ENCODE results near the gene ST6GALNAC2. TPM values are rescaled to one million over a fixed set of nuclear protein-coding genes. Genes with fewer than 3 reads are reported as not detected.
A peak's percentile ranks its signal among the peaks of the same experiment; 100 is the strongest.

The ST6GALNAC2 gene
- total RNA-seq, 1 donor from 2014 or later: 24.8 TPM

DNA sequence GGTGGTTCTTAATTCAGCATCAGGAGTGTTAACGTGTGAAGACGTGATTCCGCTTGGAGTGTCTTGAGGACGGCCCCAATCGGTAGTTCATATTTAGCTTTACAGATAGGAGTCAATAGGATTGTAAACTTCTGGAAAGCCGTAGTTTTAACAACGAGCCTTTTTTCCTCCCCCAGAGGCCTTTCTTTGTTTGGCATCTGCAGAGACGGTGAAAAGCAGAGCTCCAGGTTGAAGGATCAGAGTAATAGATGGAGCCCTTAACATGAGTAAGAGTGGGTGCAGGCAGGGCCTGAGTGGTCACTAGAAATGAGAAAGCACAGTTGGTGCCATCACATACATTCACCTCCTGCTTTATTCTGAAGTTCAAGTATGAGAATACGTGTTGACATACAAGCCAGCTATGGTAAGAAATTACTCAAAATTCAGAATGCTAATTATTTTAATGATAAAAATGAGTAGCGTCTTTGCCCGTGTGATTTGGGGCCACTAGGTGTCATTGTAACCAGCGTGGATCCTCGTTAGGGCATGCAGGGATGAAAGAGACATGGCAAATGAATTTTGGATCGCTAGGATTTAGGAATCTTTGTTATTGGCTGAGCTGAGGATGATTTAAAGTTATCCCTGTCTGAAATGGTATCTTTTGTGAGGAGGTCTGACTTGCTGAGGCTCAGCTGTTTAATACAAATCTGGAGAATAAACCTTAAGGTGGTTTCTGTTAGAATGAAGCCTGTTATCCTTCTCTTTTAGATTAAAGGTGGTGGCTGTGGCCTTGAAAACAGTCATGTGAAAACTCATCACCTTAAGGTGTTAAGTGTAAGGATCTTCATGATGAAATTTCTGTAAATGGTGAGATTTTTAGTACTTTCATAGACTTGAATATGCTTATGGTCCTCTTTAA lies 27.2 kb downstream of the ST6GALNAC2 start:
- Histone ChIP-seq H3K27ac (peak overlapping the region; percentile 89), H3K4me3 (peak overlapping the region; percentile 68 to 73), H3K4me1 (peaks cover 63% of the 10 kb centered on the region), H3K27me3 (no peaks in the 10 kb centered on the region), H3K9me3 (no peaks in the 10 kb centered on the region), H3K36me3 (peaks cover 0 to 9% of the 10 kb centered on the region in 2 donors)
- TF ChIP-seq POLR2A (IDR thresholded peaks at IDR 0.05) (no peak), POLR2AphosphoS5 (IDR thresholded peaks at IDR 0.05; ENCODE audit: insufficient read depth in 1 of 2, low read depth in 1 of 2) (peak in 1 of 2 donors; percentile 57)
- TF ChIP-seq, protein P1, sequence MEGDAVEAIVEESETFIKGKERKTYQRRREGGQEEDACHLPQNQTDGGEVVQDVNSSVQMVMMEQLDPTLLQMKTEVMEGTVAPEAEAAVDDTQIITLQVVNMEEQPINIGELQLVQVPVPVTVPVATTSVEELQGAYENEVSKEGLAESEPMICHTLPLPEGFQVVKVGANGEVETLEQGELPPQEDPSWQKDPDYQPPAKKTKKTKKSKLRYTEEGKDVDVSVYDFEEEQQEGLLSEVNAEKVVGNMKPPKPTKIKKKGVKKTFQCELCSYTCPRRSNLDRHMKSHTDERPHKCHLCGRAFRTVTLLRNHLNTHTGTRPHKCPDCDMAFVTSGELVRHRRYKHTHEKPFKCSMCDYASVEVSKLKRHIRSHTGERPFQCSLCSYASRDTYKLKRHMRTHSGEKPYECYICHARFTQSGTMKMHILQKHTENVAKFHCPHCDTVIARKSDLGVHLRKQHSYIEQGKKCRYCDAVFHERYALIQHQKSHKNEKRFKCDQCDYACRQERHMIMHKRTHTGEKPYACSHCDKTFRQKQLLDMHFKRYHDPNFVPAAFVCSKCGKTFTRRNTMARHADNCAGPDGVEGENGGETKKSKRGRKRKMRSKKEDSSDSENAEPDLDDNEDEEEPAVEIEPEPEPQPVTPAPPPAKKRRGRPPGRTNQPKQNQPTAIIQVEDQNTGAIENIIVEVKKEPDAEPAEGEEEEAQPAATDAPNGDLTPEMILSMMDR (IDR thresholded peaks at IDR 0.05): peak; percentile 11 to 44 (median 19)
- no peak for DNase-seq (ENCODE audit: extremely low spot score in 2 of 2)
- intact Hi-C loops (cut with DNase I): no loop called here

DNA sequence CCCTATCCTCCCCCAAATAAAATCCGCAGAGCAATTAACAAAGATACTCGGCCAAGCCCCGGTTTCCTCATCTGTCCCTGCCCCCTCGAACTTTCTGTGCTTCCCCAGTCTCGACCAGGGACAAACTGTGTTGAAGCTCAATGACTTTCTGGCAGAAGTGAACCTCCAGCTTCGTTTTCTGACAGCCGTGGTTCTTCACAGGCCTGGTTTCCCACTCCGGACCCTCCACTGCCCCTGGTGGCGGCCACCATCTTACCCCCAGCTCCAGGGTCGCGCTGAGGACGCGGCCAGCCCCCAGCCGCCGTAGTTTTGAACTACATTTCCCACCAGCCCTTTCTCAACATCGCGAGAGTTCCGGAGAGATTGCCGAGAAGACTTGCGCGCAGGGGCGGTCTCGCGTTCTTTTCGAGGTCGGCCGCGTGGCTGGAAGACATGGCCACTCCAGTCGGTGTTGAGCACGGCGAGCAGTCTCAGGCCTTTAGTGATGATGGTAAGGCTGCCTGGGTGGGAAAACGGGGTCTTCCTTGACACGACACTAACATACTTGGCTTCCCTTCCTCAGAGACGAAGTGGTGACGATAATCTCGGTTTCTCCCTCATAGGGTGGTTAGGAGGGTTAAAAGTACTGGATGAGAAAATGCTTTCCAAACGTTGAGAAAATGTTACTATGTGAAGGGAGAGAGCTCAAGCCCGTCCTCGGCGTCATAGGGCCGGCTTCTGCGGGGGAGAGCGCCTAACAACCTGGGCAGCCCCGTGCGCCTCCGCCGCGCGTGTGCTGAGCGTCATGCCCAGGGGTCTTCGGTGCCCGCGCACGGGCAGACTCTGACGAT lies 28.1 kb downstream of the ST6GALNAC2 start:
- peaks cover 58% of the 10 kb centered on the region for H3K4me1 ChIP-seq
- peak overlapping the region; percentile 68 to 73 for H3K4me3 ChIP-seq
- intact Hi-C loops (cut with DNase I): no loop called here
- peak in 1 of 2 donors; percentile 95 for DNase-seq (ENCODE audit: extremely low spot score in 2 of 2)
- no peaks in the 10 kb centered on the region for H3K9me3 ChIP-seq
- no peaks in the 10 kb centered on the region for H3K27me3 ChIP-seq
- peak overlapping the region; percentile 89 for H3K27ac ChIP-seq
- TF ChIP-seq, protein P1 (IDR thresholded peaks at IDR 0.05): peak in 2 of 3 experiments; percentile 7 to 50
- TF ChIP-seq POLR2A (IDR thresholded peaks at IDR 0.05) (peak in 1 of 2 donors; percentile 75), POLR2AphosphoS5 (IDR thresholded peaks at IDR 0.05; ENCODE audit: insufficient read depth in 1 of 2, low read depth in 1 of 2) (peak; percentile 84 to 94)
- peaks cover 0 to 9% of the 10 kb centered on the region in 2 donors for H3K36me3 ChIP-seq

DNA sequence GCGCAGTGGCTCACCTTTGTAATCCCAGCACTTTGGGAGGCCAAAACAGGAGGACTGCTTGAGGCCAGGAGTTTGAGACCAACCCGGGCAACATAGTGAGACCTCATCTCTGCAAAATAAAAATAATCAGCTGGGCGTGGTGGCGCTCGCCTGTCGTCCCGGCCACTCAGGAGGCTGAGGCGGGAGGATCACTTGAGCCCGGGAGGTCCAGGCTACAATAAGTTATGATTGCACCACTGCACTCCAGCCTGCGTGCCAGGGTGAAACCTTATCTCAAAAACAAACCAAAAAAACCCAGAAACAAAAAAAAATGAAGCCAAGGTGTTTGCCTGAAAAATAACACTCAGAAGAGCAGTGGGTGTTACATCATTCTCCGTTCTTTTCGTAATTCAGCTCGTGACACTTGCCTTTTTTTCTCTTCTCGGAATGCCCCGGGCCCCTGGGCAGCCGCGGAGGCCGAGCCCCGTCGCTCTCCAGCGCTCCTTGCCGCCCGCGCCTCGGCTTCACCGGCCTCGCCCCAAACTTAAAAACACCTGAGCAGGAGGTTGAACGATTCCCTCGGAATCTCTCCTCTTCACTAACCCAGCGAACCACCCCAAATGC lies 28.8 kb downstream of the ST6GALNAC2 start:
- Histone ChIP-seq H3K4me1 (peaks cover 51% of the 10 kb centered on the region), H3K27ac (peak overlapping the region; percentile 89), H3K9me3 (no peaks in the 10 kb centered on the region), H3K36me3 (peaks cover 0 to 8% of the 10 kb centered on the region in 2 donors), H3K4me3 (peak overlapping the region; percentile 68 to 73), H3K27me3 (no peaks in the 10 kb centered on the region)
- no peak for DNase-seq (ENCODE audit: extremely low spot score in 2 of 2)
- TF ChIP-seq, protein P1 (IDR thresholded peaks at IDR 0.05): no peak
- no peak for TF ChIP-seq POLR2AphosphoS5 (IDR thresholded peaks at IDR 0.05; ENCODE audit: insufficient read depth in 1 of 2, low read depth in 1 of 2)
- intact Hi-C loops (cut with DNase I): no loop called here

DNA sequence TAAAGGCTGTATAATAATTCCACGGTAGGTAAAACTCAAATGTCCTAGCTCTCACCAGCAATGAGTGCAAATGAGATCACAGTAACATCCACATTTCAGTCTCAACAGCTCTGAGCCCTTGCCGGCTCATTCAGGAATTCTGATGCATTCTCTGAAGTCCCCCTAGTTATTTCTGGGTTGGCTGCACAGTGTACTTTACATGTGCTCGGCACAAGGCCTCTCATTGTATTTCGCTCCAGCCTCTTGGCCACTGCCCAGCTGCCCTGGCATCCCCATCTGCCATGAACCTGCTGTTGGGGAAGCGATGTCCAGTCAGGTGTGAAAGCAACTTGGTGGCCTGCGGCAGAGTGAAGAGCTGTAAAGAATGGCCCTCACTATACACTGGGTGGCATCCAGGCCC lies 31.5 kb downstream of the ST6GALNAC2 start:
- H3K27me3 ChIP-seq: no peaks in the 10 kb centered on the region
- H3K4me1 ChIP-seq: peaks cover 39% of the 10 kb centered on the region
- TF ChIP-seq, protein P1 (IDR thresholded peaks at IDR 0.05): no peak
- TF ChIP-seq POLR2AphosphoS5 (IDR thresholded peaks at IDR 0.05; ENCODE audit: insufficient read depth in 1 of 2, low read depth in 1 of 2) (no peak), POLR2A (IDR thresholded peaks at IDR 0.05) (no peak)
- H3K9me3 ChIP-seq: no peaks in the 10 kb centered on the region
- H3K4me3 ChIP-seq: no peak overlapping the region
- H3K27ac ChIP-seq: no peak overlapping the region
- DNase-seq (ENCODE audit: extremely low spot score in 2 of 2): no peak
- no peaks in the 10 kb centered on the region for H3K36me3 ChIP-seq
- intact Hi-C loops (cut with DNase I): no loop called here
